Chondrocyte (in vitro differentiated cells): ENCODE data around the gene CAMK2D. TPM values are rescaled to one million over a fixed set of nuclear protein-coding genes. Genes with fewer than 3 reads are reported as not detected.

Source experiments
- DNase-seq: peaks from one replicate; pipeline ENCODE4 v3.0.0; 2021; ENCODE audit warnings: mixed read lengths, low spot score
- H3K27ac Mint-ChIP-seq: one replicate; pipeline ENCODE4 v1.8.0; 2021; ENCODE audit warnings: mild to moderate bottlenecking, moderate library complexity, mixed read lengths; ENCODE audit not compliant: unreplicated experiment
- H3K27me3 Mint-ChIP-seq: 2 replicates; pipeline ENCODE4 v1.8.0; 2021; ENCODE audit warnings: low read depth, mixed read lengths
- H3K36me3 Mint-ChIP-seq: 2 replicates; pipeline ENCODE4 v1.8.0; 2021; ENCODE audit warnings: low read depth, mixed read lengths
- H3K4me1 Mint-ChIP-seq: 2 replicates; pipeline ENCODE4 v1.8.0; 2021; ENCODE audit warnings: low read depth, mild to moderate bottlenecking, mixed read lengths
- H3K4me3 Mint-ChIP-seq: one replicate; pipeline ENCODE4 v1.8.0; 2021; ENCODE audit warnings: mild to moderate bottlenecking, moderate library complexity, mixed read lengths; ENCODE audit not compliant: unreplicated experiment
- H3K9me3 Mint-ChIP-seq: 2 replicates; pipeline ENCODE4 v1.8.0; 2021; ENCODE audit warnings: low read depth, mixed read lengths
- total RNA-seq: library from RNA; stranded (reverse); gene quantifications from 3 replicates; pipeline ENCODE4 v1.2.1, GENCODE V29; 2021
- TF ChIP-seq, protein P1 (sequence below): fragments of 200-600 bp; sonication (generic); IDR thresholded peaks from 2 replicates; pipeline ENCODE4 v1.5.0; 2021; ENCODE audit warnings: antibody characterized with exemption, mild to moderate bottlenecking, moderate library complexity

Gene CAMK2D
- total RNA-seq, 1 donor from 2014 or later: 73.7 TPM

- no peak for DNase-seq
- Mint-ChIP-seq H3K36me3 (peaks cover 31% of the 10 kb centered on the region), H3K27me3 (no peaks in the 10 kb centered on the region), H3K9me3 (peaks cover 9% of the 10 kb centered on the region), H3K4me3 (no peak overlapping the region), H3K27ac (no peak overlapping the region), H3K4me1 (peaks cover 19% of the 10 kb centered on the region)
- TF ChIP-seq, protein P1, sequence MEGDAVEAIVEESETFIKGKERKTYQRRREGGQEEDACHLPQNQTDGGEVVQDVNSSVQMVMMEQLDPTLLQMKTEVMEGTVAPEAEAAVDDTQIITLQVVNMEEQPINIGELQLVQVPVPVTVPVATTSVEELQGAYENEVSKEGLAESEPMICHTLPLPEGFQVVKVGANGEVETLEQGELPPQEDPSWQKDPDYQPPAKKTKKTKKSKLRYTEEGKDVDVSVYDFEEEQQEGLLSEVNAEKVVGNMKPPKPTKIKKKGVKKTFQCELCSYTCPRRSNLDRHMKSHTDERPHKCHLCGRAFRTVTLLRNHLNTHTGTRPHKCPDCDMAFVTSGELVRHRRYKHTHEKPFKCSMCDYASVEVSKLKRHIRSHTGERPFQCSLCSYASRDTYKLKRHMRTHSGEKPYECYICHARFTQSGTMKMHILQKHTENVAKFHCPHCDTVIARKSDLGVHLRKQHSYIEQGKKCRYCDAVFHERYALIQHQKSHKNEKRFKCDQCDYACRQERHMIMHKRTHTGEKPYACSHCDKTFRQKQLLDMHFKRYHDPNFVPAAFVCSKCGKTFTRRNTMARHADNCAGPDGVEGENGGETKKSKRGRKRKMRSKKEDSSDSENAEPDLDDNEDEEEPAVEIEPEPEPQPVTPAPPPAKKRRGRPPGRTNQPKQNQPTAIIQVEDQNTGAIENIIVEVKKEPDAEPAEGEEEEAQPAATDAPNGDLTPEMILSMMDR: no peak
These were observed 264.8 kb downstream of the CAMK2D start for GRCh38 chr4:113496698-113497097.

DNA sequence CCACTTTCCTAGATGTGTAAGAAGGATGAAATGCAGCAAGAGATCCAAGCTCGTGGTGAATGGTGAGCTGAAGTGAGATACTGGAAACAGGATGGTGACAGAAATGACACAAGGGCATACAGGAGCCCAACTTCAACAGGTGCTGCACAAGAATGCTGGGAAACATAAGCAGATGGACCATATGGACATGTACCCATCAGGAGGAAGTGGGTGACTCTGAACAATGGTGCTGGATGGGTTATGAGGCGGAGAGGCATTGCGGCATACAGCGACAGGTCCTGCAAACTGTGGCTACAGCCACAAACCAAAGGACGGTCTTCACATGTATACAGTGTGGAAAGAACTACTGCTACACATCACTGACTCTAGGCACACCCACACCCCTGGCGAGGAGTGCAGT is 265.7 kb downstream of the CAMK2D start:
- no peaks in the 10 kb centered on the region for H3K27me3 Mint-ChIP-seq
- H3K27ac Mint-ChIP-seq: no peak overlapping the region
- H3K9me3 Mint-ChIP-seq: peaks cover 9% of the 10 kb centered on the region
- peaks cover 19% of the 10 kb centered on the region for H3K4me1 Mint-ChIP-seq
- no peak overlapping the region for H3K4me3 Mint-ChIP-seq
- no peak for DNase-seq
- TF ChIP-seq, protein P1: no peak
- peaks cover 31% of the 10 kb centered on the region for H3K36me3 Mint-ChIP-seq

GRCh38 chr4:113483131-113483530 is 278.4 kb downstream of the CAMK2D start:
- Mint-ChIP-seq H3K4me3 (no peak overlapping the region), H3K27ac (no peak overlapping the region), H3K9me3 (no peaks in the 10 kb centered on the region), H3K27me3 (no peaks in the 10 kb centered on the region), H3K36me3 (peaks cover 8% of the 10 kb centered on the region), H3K4me1 (peaks cover 3% of the 10 kb centered on the region)
- TF ChIP-seq, protein P1: no peak
- no peak for DNase-seq

- no peak overlapping the region for H3K4me3 Mint-ChIP-seq
- no peaks in the 10 kb centered on the region for H3K9me3 Mint-ChIP-seq
- TF ChIP-seq, protein P1: no peak
- H3K36me3 Mint-ChIP-seq: peaks cover 8% of the 10 kb centered on the region
- H3K4me1 Mint-ChIP-seq: peaks cover 3% of the 10 kb centered on the region
- DNase-seq: no peak
- no peaks in the 10 kb centered on the region for H3K27me3 Mint-ChIP-seq
- no peak overlapping the region for H3K27ac Mint-ChIP-seq
These were observed 279.2 kb downstream of the CAMK2D start for GRCh38 chr4:113482325-113482724.

DNA sequence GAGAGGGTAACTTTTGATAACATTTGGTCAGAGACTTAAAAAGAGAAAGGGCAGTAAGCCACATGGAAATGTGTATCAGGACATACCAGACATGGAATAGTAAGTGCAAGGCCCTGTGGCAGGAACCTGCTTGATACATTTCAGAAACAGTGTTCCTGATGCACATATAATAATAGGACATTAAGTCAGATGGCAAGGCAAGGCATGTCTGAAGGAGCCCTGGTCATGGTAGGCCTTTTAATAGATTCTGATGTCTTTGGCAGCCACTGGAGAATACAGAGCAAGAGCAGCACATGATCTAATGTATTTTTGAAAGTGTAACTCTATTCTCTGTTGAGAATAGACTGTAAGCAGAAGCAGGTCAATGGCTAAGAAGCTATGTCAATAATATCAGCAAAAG is 279.7 kb downstream of the CAMK2D start:
- no peak overlapping the region for H3K27ac Mint-ChIP-seq
- H3K36me3 Mint-ChIP-seq: peaks cover 10% of the 10 kb centered on the region
- H3K9me3 Mint-ChIP-seq: peaks cover 2% of the 10 kb centered on the region
- H3K27me3 Mint-ChIP-seq: no peaks in the 10 kb centered on the region
- TF ChIP-seq, protein P1: no peak
- peaks cover 5% of the 10 kb centered on the region for H3K4me1 Mint-ChIP-seq
- H3K4me3 Mint-ChIP-seq: no peak overlapping the region
- DNase-seq: no peak
